ENCODE data around the gene RD3L.

Gene RD3L

GRCh38 chr14:103894723-103895059, 47.6 kb downstream of the RD3L start:
- Mint-ChIP-seq H3K27ac (no peak overlapping the region), H3K27me3 (peaks cover 2% of the 10 kb centered on the region), H3K4me3 (no peak overlapping the region), H3K9me3 (peaks cover 9% of the 10 kb centered on the region), H3K4me1 (ENCODE audit: low read depth) (peaks cover 18% of the 10 kb centered on the region), H3K36me3 (ENCODE audit: low read depth) (no peaks in the 10 kb centered on the region)
- intact Hi-C loops (cut with micrococcal nuclease) = no loop called here

GRCh38 chr14:103894034-103894722, 48.2 kb downstream of the RD3L start:
- peaks cover 9% of the 10 kb centered on the region for H3K9me3 Mint-ChIP-seq
- peaks cover 23% of the 10 kb centered on the region for H3K4me1 Mint-ChIP-seq (ENCODE audit: low read depth)
- H3K36me3 Mint-ChIP-seq (ENCODE audit: low read depth) = no peaks in the 10 kb centered on the region
- no peak overlapping the region for H3K27ac Mint-ChIP-seq
- no peak overlapping the region for H3K4me3 Mint-ChIP-seq
- peaks cover 2% of the 10 kb centered on the region for H3K27me3 Mint-ChIP-seq
- intact Hi-C loops (cut with micrococcal nuclease) = no loop called here

GRCh38 chr14:103892247-103892646, 50.1 kb downstream of the RD3L start:
- peaks cover 30% of the 10 kb centered on the region for H3K4me1 Mint-ChIP-seq (ENCODE audit: low read depth)
- no peaks in the 10 kb centered on the region for H3K36me3 Mint-ChIP-seq (ENCODE audit: low read depth)
- peaks cover 4% of the 10 kb centered on the region for H3K27me3 Mint-ChIP-seq
- H3K9me3 Mint-ChIP-seq = peaks cover 9% of the 10 kb centered on the region
- intact Hi-C loops (cut with micrococcal nuclease) = no loop called here
- H3K4me3 Mint-ChIP-seq = no peak overlapping the region
- H3K27ac Mint-ChIP-seq = no peak overlapping the region

- H3K27me3 Mint-ChIP-seq = peaks cover 4% of the 10 kb centered on the region
- peaks cover 7% of the 10 kb centered on the region for H3K9me3 Mint-ChIP-seq
- peaks cover 35% of the 10 kb centered on the region for H3K4me1 Mint-ChIP-seq (ENCODE audit: low read depth)
- no peaks in the 10 kb centered on the region for H3K36me3 Mint-ChIP-seq (ENCODE audit: low read depth)
- no peak overlapping the region for H3K27ac Mint-ChIP-seq
- intact Hi-C loops (cut with micrococcal nuclease) = no loop called here
- no peak overlapping the region for H3K4me3 Mint-ChIP-seq
Measured at GRCh38 chr14:103891667-103892215, 50.6 kb downstream of the RD3L start.

- intact Hi-C loops (cut with micrococcal nuclease) = no loop called here
- Mint-ChIP-seq H3K4me3 (no peak overlapping the region), H3K9me3 (no peaks in the 10 kb centered on the region), H3K27ac (no peak overlapping the region), H3K4me1 (ENCODE audit: low read depth) (peaks cover 40% of the 10 kb centered on the region), H3K36me3 (ENCODE audit: low read depth) (no peaks in the 10 kb centered on the region), H3K27me3 (peaks cover 1% of the 10 kb centered on the region)
Measured at GRCh38 chr14:103890821-103891666, 51.3 kb downstream of the RD3L start.

All from dendritic cell treated with granulocyte-macrophage colony-stimulating factor and Interleukin-4, amounts not matched to agents 40 ng/mL and 50 ng/mL, for 4 days (primary cell).